ENCODE data around the gene PRR5L.

The PRR5L gene

GRCh38 chr11:36271794-36272407 lies 24.2 kb upstream of the PRR5L start:
- no peak overlapping the region for H3K4me2 ChIP-seq (ENCODE audit: low read length, poor library complexity, severe bottlenecking)
- no peak overlapping the region for H2AFZ ChIP-seq (ENCODE audit: low read depth, low read length)
- peaks cover under 1% of the 10 kb centered on the region for H3K79me1 ChIP-seq (replicated peaks; ENCODE audit: low read length, poor library complexity, severe bottlenecking)
- H3K36me3 ChIP-seq (ENCODE audit: control insufficient read depth in 1 of 2, insufficient read depth in 2 of 2, low read depth in 1 of 2, low read length in 2 of 2) = peaks cover 37 to 67% of the 10 kb centered on the region in 2 experiments
- no peak overlapping the region for H3K4ac ChIP-seq (ENCODE audit: low read depth in 1 of 2, low read length in 2 of 2)
- no peak overlapping the region for H2AK5ac ChIP-seq (ENCODE audit: low read length, severe bottlenecking)
- H3K27me3 ChIP-seq (ENCODE audit: control insufficient read depth in 1 of 2, insufficient read depth in 1 of 2, low read length in 2 of 2) = no peaks in the 10 kb centered on the region
- H3K23ac ChIP-seq (ENCODE audit: low read length in 2 of 2) = no peak overlapping the region
- no peak overlapping the region for H4K8ac ChIP-seq (ENCODE audit: low read length)
- no peak overlapping the region for H3K14ac ChIP-seq (ENCODE audit: low read length in 2 of 2)
- H3K27ac ChIP-seq (ENCODE audit: low read length, poor library complexity, severe bottlenecking) = no peak overlapping the region
- 61% methylated on average over 5 of the region's 5 CpGs for WGBS
- H2BK15ac ChIP-seq (ENCODE audit: low read depth, poor library complexity, severe bottlenecking) = no peak overlapping the region
- peak overlapping the region in 1 of 2 experiments; percentile 12 for H3K18ac ChIP-seq (ENCODE audit: low read depth in 1 of 2, low read length in 2 of 2)
- H2BK12ac ChIP-seq (ENCODE audit: low read length in 2 of 2) = no peak overlapping the region
- DNase-seq = peak; percentile 40
- H3K9ac ChIP-seq (ENCODE audit: low read length) = no peak overlapping the region
- peaks cover 6% of the 10 kb centered on the region for H3K9me3 ChIP-seq (ENCODE audit: control insufficient read depth, low read length)
- no peaks in the 10 kb centered on the region for H3K4me1 ChIP-seq (ENCODE audit: control insufficient read depth, insufficient read depth, low read depth, low read length)
- no peak overlapping the region for H4K91ac ChIP-seq (ENCODE audit: low read length)
- H3K4me3 ChIP-seq (ENCODE audit: insufficient read depth in 1 of 2, low read depth in 1 of 2, low read length in 2 of 2) = no peak overlapping the region
- H2BK120ac ChIP-seq (ENCODE audit: low read depth, low read length) = no peak overlapping the region
- no peak overlapping the region for H2BK5ac ChIP-seq (ENCODE audit: low read depth, low read length, poor library complexity, severe bottlenecking)

GRCh38 chr11:36273110-36273509 lies 23.0 kb upstream of the PRR5L start:
- no peak overlapping the region for H4K8ac ChIP-seq (ENCODE audit: low read length)

GRCh38 chr11:36274414-36274813 lies 21.7 kb upstream of the PRR5L start:
- H3K27me3 ChIP-seq (ENCODE audit: control insufficient read depth in 1 of 2, insufficient read depth in 1 of 2, low read length in 2 of 2) = no peaks in the 10 kb centered on the region
- no peak overlapping the region for H3K4ac ChIP-seq (ENCODE audit: low read depth in 1 of 2, low read length in 2 of 2)
- no peak overlapping the region for H4K91ac ChIP-seq (ENCODE audit: low read length)
- no peak overlapping the region for H2AFZ ChIP-seq (ENCODE audit: low read depth, low read length)
- H3K4me1 ChIP-seq (ENCODE audit: control insufficient read depth, insufficient read depth, low read depth, low read length) = peaks cover 7% of the 10 kb centered on the region
- no peak overlapping the region for H3K18ac ChIP-seq (ENCODE audit: low read depth in 1 of 2, low read length in 2 of 2)
- H3K4me3 ChIP-seq (ENCODE audit: insufficient read depth in 1 of 2, low read depth in 1 of 2, low read length in 2 of 2) = no peak overlapping the region
- H3K14ac ChIP-seq (ENCODE audit: low read length in 2 of 2) = no peak overlapping the region
- H3K27ac ChIP-seq (ENCODE audit: low read length, poor library complexity, severe bottlenecking) = no peak overlapping the region
- H3K9ac ChIP-seq (ENCODE audit: low read length) = no peak overlapping the region
- no peak overlapping the region for H3K23ac ChIP-seq (ENCODE audit: low read length in 2 of 2)
- no peak overlapping the region for H3K4me2 ChIP-seq (ENCODE audit: low read length, poor library complexity, severe bottlenecking)
- DNase-seq = no peak
- peaks cover 46 to 91% of the 10 kb centered on the region in 2 experiments for H3K36me3 ChIP-seq (ENCODE audit: control insufficient read depth in 1 of 2, insufficient read depth in 2 of 2, low read depth in 1 of 2, low read length in 2 of 2)
- H2BK12ac ChIP-seq (ENCODE audit: low read length in 2 of 2) = no peak overlapping the region
- peaks cover 6% of the 10 kb centered on the region for H3K79me1 ChIP-seq (replicated peaks; ENCODE audit: low read length, poor library complexity, severe bottlenecking)
- H2BK5ac ChIP-seq (ENCODE audit: low read depth, low read length, poor library complexity, severe bottlenecking) = no peak overlapping the region
- H3K9me3 ChIP-seq (ENCODE audit: control insufficient read depth, low read length) = peaks cover 6% of the 10 kb centered on the region
- 96% methylated on average over 7 of the region's 7 CpGs for WGBS
- H2AK5ac ChIP-seq (ENCODE audit: low read length, severe bottlenecking) = no peak overlapping the region
- no peak overlapping the region for H2BK15ac ChIP-seq (ENCODE audit: low read depth, poor library complexity, severe bottlenecking)
- no peak overlapping the region for H4K8ac ChIP-seq (ENCODE audit: low read length)
- no peak overlapping the region for H2BK120ac ChIP-seq (ENCODE audit: low read depth, low read length)

More at GRCh38 chr11:36273110-36273509, 23.0 kb upstream of the PRR5L start:
- no peak overlapping the region for H3K27ac ChIP-seq (ENCODE audit: low read length, poor library complexity, severe bottlenecking)
- H3K4ac ChIP-seq (ENCODE audit: low read depth in 1 of 2, low read length in 2 of 2) = no peak overlapping the region
- peak; percentile 44 for DNase-seq
- H3K9ac ChIP-seq (ENCODE audit: low read length) = no peak overlapping the region
- H3K9me3 ChIP-seq (ENCODE audit: control insufficient read depth, low read length) = peaks cover 6% of the 10 kb centered on the region
- no peak overlapping the region for H3K4me2 ChIP-seq (ENCODE audit: low read length, poor library complexity, severe bottlenecking)
- H3K4me1 ChIP-seq (ENCODE audit: control insufficient read depth, insufficient read depth, low read depth, low read length) = no peaks in the 10 kb centered on the region
- no peak overlapping the region for H2BK12ac ChIP-seq (ENCODE audit: low read length in 2 of 2)
- no peak overlapping the region for H2BK15ac ChIP-seq (ENCODE audit: low read depth, poor library complexity, severe bottlenecking)
- H2BK5ac ChIP-seq (ENCODE audit: low read depth, low read length, poor library complexity, severe bottlenecking) = no peak overlapping the region
- no peak overlapping the region for H3K18ac ChIP-seq (ENCODE audit: low read depth in 1 of 2, low read length in 2 of 2)
- no peak overlapping the region for H2AK5ac ChIP-seq (ENCODE audit: low read length, severe bottlenecking)
- H3K36me3 ChIP-seq (ENCODE audit: control insufficient read depth in 1 of 2, insufficient read depth in 2 of 2, low read depth in 1 of 2, low read length in 2 of 2) = peaks cover 37 to 78% of the 10 kb centered on the region in 2 experiments
- no peaks in the 10 kb centered on the region for H3K27me3 ChIP-seq (ENCODE audit: control insufficient read depth in 1 of 2, insufficient read depth in 1 of 2, low read length in 2 of 2)
- no peak overlapping the region for H2AFZ ChIP-seq (ENCODE audit: low read depth, low read length)
- H4K91ac ChIP-seq (ENCODE audit: low read length) = no peak overlapping the region
- H3K79me1 ChIP-seq (replicated peaks; ENCODE audit: low read length, poor library complexity, severe bottlenecking) = peaks cover 2% of the 10 kb centered on the region
- H2BK120ac ChIP-seq (ENCODE audit: low read depth, low read length) = no peak overlapping the region
- no peak overlapping the region for H3K14ac ChIP-seq (ENCODE audit: low read length in 2 of 2)
- no peak overlapping the region for H3K23ac ChIP-seq (ENCODE audit: low read length in 2 of 2)
- WGBS = 90% methylated on average over 3 of the region's 3 CpGs
- no peak overlapping the region for H3K4me3 ChIP-seq (ENCODE audit: insufficient read depth in 1 of 2, low read depth in 1 of 2, low read length in 2 of 2)

- Histone ChIP-seq H3K14ac (ENCODE audit: low read length in 2 of 2) (no peak overlapping the region), H2BK12ac (ENCODE audit: low read length in 2 of 2) (no peak overlapping the region), H4K91ac (ENCODE audit: low read length) (no peak overlapping the region), H3K27me3 (ENCODE audit: control insufficient read depth in 1 of 2, insufficient read depth in 1 of 2, low read length in 2 of 2) (no peaks in the 10 kb centered on the region), H3K4ac (ENCODE audit: low read depth in 1 of 2, low read length in 2 of 2) (no peak overlapping the region), H3K4me2 (ENCODE audit: low read length, poor library complexity, severe bottlenecking) (no peak overlapping the region), H4K8ac (ENCODE audit: low read length) (no peak overlapping the region), H3K79me1 (replicated peaks; ENCODE audit: low read length, poor library complexity, severe bottlenecking) (peaks cover 23% of the 10 kb centered on the region), H3K9ac (ENCODE audit: low read length) (no peak overlapping the region), H3K9me3 (ENCODE audit: control insufficient read depth, low read length) (no peaks in the 10 kb centered on the region), H2AK5ac (ENCODE audit: low read length, severe bottlenecking) (no peak overlapping the region), H2BK5ac (ENCODE audit: low read depth, low read length, poor library complexity, severe bottlenecking) (no peak overlapping the region), H3K4me3 (ENCODE audit: insufficient read depth in 1 of 2, low read depth in 1 of 2, low read length in 2 of 2) (no peak overlapping the region), H3K36me3 (ENCODE audit: control insufficient read depth in 1 of 2, insufficient read depth in 2 of 2, low read depth in 1 of 2, low read length in 2 of 2) (peaks cover 28 to 62% of the 10 kb centered on the region in 2 experiments), H2BK120ac (ENCODE audit: low read depth, low read length) (no peak overlapping the region), H3K27ac (ENCODE audit: low read length, poor library complexity, severe bottlenecking) (no peak overlapping the region), H2AFZ (ENCODE audit: low read depth, low read length) (no peak overlapping the region), H3K4me1 (ENCODE audit: control insufficient read depth, insufficient read depth, low read depth, low read length) (peaks cover 7% of the 10 kb centered on the region), H3K23ac (ENCODE audit: low read length in 2 of 2) (no peak overlapping the region), H3K18ac (ENCODE audit: low read depth in 1 of 2, low read length in 2 of 2) (no peak overlapping the region), H2BK15ac (ENCODE audit: low read depth, poor library complexity, severe bottlenecking) (no peak overlapping the region)
- DNase-seq = no peak
- 93% methylated on average over 13 of the region's 13 CpGs for WGBS
Observed at GRCh38 chr11:36278531-36279282, 17.4 kb upstream of the PRR5L start.

Measured in mesenchymal stem cell (in vitro differentiated cells and primary cell).